Tibial nerve (tissue), 4 donors: Measurements from ENCODE around the gene AFAP1L1.

Experiments
- EP300 ChIP-seq, 2 donors: sonication (generic); formaldehyde crosslinking; IDR thresholded peaks; one replicate each; pipeline ENCODE4 v1.6.1; 2017; ENCODE audit warnings: antibody characterized with exemption in 2 of 2, mild to moderate bottlenecking in 1 of 2
- TF ChIP-seq, protein P1 (sequence below), 5 experiments: fragments of 200-600 bp in 3 of 5; fragments of 450-650 bp in 2 of 5; sonication (generic) in 3 of 5; IDR thresholded peaks; one replicate each; pipeline ENCODE4 v1.5.1; 2016 to 2019; ENCODE audit warnings: antibody characterized with exemption in 5 of 5, mild to moderate bottlenecking in 3 of 5, moderate library complexity in 2 of 5

DNA sequence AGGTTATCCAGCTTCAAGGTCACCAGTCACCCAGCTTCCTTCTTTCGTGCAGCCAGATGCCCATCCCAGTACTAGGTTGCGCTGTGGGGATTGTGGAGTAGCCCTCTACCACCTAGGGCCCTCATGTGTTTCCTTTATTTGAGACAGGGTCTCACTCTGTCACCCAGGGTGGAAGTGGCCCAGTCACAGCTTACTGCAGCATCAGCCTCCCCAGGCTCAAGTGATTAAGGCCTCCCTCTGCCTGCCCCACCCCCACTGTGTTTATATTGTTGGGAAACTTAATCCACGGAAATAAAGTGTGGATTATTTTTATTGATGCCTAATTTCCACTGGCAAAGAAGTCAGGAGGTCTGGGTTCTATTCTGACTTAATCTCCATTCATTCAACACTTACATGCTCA, 103.1 kb downstream of the AFAP1L1 start:
- TF ChIP-seq, protein P1, sequence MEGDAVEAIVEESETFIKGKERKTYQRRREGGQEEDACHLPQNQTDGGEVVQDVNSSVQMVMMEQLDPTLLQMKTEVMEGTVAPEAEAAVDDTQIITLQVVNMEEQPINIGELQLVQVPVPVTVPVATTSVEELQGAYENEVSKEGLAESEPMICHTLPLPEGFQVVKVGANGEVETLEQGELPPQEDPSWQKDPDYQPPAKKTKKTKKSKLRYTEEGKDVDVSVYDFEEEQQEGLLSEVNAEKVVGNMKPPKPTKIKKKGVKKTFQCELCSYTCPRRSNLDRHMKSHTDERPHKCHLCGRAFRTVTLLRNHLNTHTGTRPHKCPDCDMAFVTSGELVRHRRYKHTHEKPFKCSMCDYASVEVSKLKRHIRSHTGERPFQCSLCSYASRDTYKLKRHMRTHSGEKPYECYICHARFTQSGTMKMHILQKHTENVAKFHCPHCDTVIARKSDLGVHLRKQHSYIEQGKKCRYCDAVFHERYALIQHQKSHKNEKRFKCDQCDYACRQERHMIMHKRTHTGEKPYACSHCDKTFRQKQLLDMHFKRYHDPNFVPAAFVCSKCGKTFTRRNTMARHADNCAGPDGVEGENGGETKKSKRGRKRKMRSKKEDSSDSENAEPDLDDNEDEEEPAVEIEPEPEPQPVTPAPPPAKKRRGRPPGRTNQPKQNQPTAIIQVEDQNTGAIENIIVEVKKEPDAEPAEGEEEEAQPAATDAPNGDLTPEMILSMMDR (IDR thresholded peaks at IDR 0.05) = no peak
- no peak for TF ChIP-seq EP300 (IDR thresholded peaks at IDR 0.05)
